ENCODE data around the gene MACROH2A2.
"Not testable (repeated sequence)": the region's sequence is repeated elsewhere in the genome, so short reads cannot be mapped to it uniquely, and the experiment has no call there.

MACROH2A2 gene

DNA sequence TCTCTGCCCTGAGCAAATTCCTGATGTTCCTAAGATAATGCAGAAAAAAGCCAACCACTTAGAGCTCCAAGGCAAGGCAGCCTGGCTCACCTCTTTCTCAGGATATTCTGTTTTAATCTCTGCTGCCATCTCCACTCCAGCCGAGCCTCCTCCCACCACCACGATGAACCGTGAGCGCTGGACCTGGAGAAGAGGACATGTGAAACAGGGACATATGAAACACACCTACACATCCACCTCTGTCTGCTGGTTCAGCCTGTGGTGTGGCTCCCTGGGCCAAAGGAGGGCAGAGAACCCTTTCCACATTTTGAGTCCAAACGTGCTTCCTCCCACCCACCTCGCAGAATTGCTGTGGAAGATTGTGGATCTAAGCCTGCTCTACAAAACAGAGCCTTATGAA, 67.8 kb downstream of the MACROH2A2 start:
- H3K27ac ChIP-seq: no peak overlapping the region
- H3K4me1 ChIP-seq (ENCODE audit: control insufficient read depth in 1 of 2, insufficient read depth in 1 of 2, low read depth in 1 of 2, low read length in 1 of 2): no peaks in the 10 kb centered on the region
- H3K4me3 ChIP-seq (ENCODE audit: low read depth in 1 of 2, low read length in 1 of 2): no peak overlapping the region
- TF ChIP-seq, protein P1, sequence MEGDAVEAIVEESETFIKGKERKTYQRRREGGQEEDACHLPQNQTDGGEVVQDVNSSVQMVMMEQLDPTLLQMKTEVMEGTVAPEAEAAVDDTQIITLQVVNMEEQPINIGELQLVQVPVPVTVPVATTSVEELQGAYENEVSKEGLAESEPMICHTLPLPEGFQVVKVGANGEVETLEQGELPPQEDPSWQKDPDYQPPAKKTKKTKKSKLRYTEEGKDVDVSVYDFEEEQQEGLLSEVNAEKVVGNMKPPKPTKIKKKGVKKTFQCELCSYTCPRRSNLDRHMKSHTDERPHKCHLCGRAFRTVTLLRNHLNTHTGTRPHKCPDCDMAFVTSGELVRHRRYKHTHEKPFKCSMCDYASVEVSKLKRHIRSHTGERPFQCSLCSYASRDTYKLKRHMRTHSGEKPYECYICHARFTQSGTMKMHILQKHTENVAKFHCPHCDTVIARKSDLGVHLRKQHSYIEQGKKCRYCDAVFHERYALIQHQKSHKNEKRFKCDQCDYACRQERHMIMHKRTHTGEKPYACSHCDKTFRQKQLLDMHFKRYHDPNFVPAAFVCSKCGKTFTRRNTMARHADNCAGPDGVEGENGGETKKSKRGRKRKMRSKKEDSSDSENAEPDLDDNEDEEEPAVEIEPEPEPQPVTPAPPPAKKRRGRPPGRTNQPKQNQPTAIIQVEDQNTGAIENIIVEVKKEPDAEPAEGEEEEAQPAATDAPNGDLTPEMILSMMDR (IDR thresholded peaks at IDR 0.05): no peak
- no peaks in the 10 kb centered on the region for H3K9me3 ChIP-seq
- H3K36me3 ChIP-seq: no peaks in the 10 kb centered on the region
- no peaks in the 10 kb centered on the region for H3K27me3 ChIP-seq

DNA sequence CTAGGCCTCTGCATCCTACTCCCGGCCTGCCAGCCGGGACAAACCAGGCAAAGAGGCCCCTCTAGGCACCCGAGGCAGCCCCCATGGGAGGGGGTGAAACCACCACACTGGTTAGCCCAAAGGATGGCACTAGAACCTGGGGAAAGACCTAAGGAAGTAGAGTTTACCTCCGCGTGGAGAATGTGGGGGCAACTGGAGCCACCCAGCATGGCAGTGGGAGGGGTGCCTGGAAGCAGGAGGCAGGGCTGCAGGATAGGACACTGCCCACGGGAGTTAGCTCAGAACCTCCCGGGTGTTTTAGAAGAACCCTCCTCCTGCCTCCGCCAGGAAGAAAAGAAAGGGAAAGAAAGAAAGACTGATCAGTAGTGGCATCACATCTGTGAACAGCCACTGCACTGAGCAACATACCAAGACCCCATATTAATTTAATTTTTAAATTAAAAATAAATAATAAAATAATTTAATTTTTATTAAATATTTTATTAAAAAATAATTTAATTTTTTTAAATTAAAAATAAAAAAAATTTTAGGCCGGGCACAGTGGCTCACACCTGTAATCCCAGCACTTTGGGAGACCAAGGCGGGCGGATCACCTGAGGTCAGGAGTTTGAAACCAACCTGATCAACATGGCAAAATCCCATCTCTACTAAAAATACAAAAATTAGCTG, 68.8 kb downstream of the MACROH2A2 start:
- Histone ChIP-seq H3K9me3 (no peaks in the 10 kb centered on the region), H3K27ac (no peak overlapping the region), H3K4me3 (ENCODE audit: low read depth in 1 of 2, low read length in 1 of 2) (no peak overlapping the region), H3K27me3 (no peaks in the 10 kb centered on the region), H3K36me3 (no peaks in the 10 kb centered on the region), H3K4me1 (ENCODE audit: control insufficient read depth in 1 of 2, insufficient read depth in 1 of 2, low read depth in 1 of 2, low read length in 1 of 2) (no peaks in the 10 kb centered on the region)
- TF ChIP-seq, protein P1 (IDR thresholded peaks at IDR 0.05): no peak

DNA sequence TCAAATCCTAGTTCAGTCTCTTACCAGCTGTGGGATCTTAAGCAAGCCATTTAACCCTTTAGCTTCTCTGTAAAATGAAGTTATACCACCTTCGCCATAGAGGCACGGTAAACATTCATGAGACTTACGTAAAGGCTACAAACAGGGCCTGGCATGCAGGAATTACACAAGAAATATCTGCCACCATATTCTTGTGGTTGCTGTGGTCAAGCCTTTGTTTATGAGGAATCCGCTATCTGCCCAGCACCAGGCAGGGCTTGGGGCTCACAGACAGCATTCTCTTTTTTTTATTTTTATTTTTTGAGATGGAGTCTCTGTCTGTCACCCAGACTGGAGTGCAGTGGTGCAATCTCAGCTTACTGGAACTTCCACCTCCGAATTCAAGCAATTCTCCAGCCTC, 70.1 kb downstream of the MACROH2A2 start:
- Histone ChIP-seq H3K4me1 (ENCODE audit: control insufficient read depth in 1 of 2, insufficient read depth in 1 of 2, low read depth in 1 of 2, low read length in 1 of 2) (no peaks in the 10 kb centered on the region), H3K36me3 (no peaks in the 10 kb centered on the region), H3K27ac (no peak overlapping the region), H3K4me3 (ENCODE audit: low read depth in 1 of 2, low read length in 1 of 2) (no peak overlapping the region), H3K9me3 (no peaks in the 10 kb centered on the region), H3K27me3 (no peaks in the 10 kb centered on the region)
- TF ChIP-seq, protein P1 (IDR thresholded peaks at IDR 0.05): no peak

DNA sequence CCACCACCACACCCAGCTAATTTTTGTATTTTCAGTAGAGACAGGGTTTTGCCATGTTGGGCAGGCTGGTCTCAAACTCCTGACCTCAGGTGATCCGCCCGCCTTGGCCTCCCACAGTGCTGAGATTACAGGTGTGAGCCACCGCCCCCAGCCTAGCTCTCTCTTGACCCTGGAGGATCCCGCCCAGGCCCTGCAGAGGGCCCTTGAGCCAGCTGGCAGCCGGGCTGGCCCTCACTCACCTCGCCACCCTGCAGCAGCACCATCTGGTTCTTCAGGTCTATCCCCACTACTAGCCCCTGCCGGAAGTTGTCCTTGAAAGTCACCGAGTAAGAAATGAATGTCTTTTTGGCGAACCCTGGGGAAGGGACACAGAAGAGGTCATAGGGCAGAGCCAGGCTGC, 70.5 kb downstream of the MACROH2A2 start:
- not testable (repeated sequence) for H3K4me1 ChIP-seq (ENCODE audit: control insufficient read depth in 1 of 2, insufficient read depth in 1 of 2, low read depth in 1 of 2, low read length in 1 of 2); H3K9me3 ChIP-seq; H3K27me3 ChIP-seq; H3K27ac ChIP-seq; H3K4me3 ChIP-seq (ENCODE audit: low read depth in 1 of 2, low read length in 1 of 2); H3K36me3 ChIP-seq

DNA sequence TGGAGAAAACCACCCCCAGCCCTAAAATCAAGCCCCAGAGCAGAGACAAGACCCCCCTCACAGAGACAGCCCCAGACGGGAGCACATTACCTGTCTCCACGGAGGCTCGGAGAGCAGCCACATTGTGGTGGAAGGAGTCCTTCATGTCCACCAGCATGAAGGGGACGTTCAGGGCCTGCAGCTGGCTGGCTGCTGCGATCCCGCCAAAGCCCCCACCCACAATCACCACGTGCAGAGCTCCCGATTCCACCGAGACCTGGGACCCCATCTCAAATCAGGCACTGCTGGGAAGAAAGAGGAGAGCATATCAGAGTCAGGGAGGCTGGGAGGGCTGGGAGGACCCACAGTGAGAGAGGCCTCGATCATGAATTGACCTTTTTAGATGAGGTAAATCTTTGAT, 71.2 kb downstream of the MACROH2A2 start:
- H3K36me3 ChIP-seq: no peaks in the 10 kb centered on the region
- TF ChIP-seq, protein P1 (IDR thresholded peaks at IDR 0.05): no peak
- no peaks in the 10 kb centered on the region for H3K9me3 ChIP-seq

DNA sequence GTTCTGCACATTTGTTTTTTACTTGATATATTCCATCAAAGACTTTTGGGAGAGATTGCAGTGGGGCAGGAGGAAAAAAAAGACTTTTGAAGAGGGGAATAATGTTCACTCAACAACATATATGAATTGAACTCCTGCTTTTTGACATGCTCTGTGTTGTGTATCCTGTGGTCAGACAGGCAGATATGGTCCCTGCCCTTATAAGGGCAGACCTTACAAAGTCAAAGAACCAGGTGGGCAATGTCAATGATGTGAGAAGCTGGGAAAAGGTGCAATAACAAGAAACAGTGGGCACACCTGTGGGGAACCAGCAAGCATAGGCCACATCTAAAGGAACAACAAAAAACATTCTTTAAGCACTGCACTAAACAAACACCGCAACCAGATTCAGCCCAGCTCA, 71.8 kb downstream of the MACROH2A2 start:
- no peaks in the 10 kb centered on the region for H3K36me3 ChIP-seq
- H3K4me3 ChIP-seq (ENCODE audit: low read depth in 1 of 2, low read length in 1 of 2): no peak overlapping the region
- H3K9me3 ChIP-seq: no peaks in the 10 kb centered on the region
- TF ChIP-seq, protein P1 (IDR thresholded peaks at IDR 0.05): no peak
- H3K27me3 ChIP-seq: no peaks in the 10 kb centered on the region
- H3K27ac ChIP-seq: no peak overlapping the region
- H3K4me1 ChIP-seq (ENCODE audit: control insufficient read depth in 1 of 2, insufficient read depth in 1 of 2, low read depth in 1 of 2, low read length in 1 of 2): no peaks in the 10 kb centered on the region

More for the DNA sequence above, 71.2 kb downstream of the MACROH2A2 start:
- H3K4me1 ChIP-seq (ENCODE audit: control insufficient read depth in 1 of 2, insufficient read depth in 1 of 2, low read depth in 1 of 2, low read length in 1 of 2): no peaks in the 10 kb centered on the region
- no peak overlapping the region for H3K27ac ChIP-seq
- no peak overlapping the region for H3K4me3 ChIP-seq (ENCODE audit: low read depth in 1 of 2, low read length in 1 of 2)
- no peaks in the 10 kb centered on the region for H3K27me3 ChIP-seq

All from neutrophil (primary cell).